ENCODE measurements around the gene C6.

Gene C6

DNA sequence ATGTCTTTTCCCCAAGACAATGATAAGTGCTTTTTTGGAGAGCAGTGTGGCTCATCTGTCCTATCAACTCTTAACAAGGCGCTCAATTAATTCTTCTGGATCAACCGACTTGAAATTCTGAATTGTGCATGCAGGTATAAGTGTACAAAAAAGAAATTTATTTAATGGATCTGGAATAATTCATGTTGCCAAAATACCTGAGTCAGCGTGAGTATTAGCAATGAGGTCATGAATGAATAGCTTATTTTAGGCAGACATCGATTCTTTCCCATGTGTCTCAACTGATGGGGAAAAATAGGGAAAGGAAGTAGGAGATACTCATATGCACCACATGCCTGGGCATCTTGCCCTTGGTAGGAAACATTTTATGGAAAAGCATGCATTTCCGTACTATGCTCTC, 68.0 kb downstream of the C6 start:
- H3K27ac ChIP-seq (ENCODE audit: low read depth in 2 of 2, low read length in 2 of 2) = no peak overlapping the region
- H3K9ac ChIP-seq (ENCODE audit: low read depth in 1 of 2, low read length in 2 of 2) = no peak overlapping the region
- no peaks in the 10 kb centered on the region for H3K4me1 ChIP-seq (ENCODE audit: control insufficient read depth in 2 of 2, insufficient read depth in 2 of 2, low read length in 2 of 2)
- no peaks in the 10 kb centered on the region for H3K27me3 ChIP-seq (ENCODE audit: control insufficient read depth in 2 of 2, insufficient read depth in 2 of 2, low read length in 2 of 2)
- H3K36me3 ChIP-seq (ENCODE audit: control insufficient read depth in 2 of 2, insufficient read depth in 2 of 2, low read length in 2 of 2) = no peaks in the 10 kb centered on the region
- no peak overlapping the region for H3K4me3 ChIP-seq (ENCODE audit: low read length in 2 of 2)
- no peaks in the 10 kb centered on the region for H3K9me3 ChIP-seq (ENCODE audit: control insufficient read depth in 2 of 2, low read length in 2 of 2)

GRCh38 chr5:41143131-41143901, 70.0 kb downstream of the C6 start:
- H3K27me3 ChIP-seq (ENCODE audit: control insufficient read depth in 2 of 2, insufficient read depth in 2 of 2, low read length in 2 of 2) = no peaks in the 10 kb centered on the region
- no peaks in the 10 kb centered on the region for H3K36me3 ChIP-seq (ENCODE audit: control insufficient read depth in 2 of 2, insufficient read depth in 2 of 2, low read length in 2 of 2)
- peaks cover 0 to 2% of the 10 kb centered on the region in 2 donors for H3K9me3 ChIP-seq (ENCODE audit: control insufficient read depth in 2 of 2, low read length in 2 of 2)
- H3K27ac ChIP-seq (ENCODE audit: low read depth in 2 of 2, low read length in 2 of 2) = no peak overlapping the region
- no peaks in the 10 kb centered on the region for H3K4me1 ChIP-seq (ENCODE audit: control insufficient read depth in 2 of 2, insufficient read depth in 2 of 2, low read length in 2 of 2)
- no peak overlapping the region for H3K4me3 ChIP-seq (ENCODE audit: low read length in 2 of 2)
- H3K9ac ChIP-seq (ENCODE audit: low read depth in 1 of 2, low read length in 2 of 2) = no peak overlapping the region

DNA sequence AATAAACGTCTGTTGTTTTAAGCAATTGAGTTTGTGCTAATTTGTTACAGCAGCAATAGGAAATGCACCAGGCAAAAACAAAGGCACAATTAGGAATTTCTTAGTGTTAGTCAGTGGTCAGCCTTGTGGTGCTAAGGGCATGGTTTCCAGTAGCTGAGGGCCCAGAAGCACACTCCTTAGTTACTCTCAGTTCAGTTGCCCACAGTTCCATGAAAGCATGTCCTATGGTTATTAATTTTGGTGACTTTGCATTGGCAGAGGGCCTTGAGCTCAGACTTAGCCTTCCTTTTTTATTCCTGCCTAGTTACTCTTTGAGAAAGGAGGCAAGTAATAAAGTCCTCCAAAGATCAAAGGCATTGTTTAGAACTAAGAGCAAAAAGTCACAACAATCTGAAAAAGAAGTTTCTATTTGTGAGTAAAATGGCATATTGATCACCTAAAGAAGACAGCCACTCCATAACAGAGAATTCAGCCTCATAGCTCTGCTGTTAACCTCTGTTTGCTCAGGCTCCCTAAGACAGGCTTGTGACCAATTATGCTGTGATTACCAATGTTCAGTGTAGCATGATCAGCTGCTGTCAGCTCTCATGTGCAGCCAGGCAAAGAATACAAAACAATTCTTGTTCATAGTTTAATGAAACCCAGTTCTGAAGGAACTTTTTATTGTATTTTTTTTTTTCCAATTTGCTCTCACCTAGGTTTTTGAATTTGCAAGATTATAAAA, 85.2 kb downstream of the C6 start:
- Histone ChIP-seq H3K9ac (ENCODE audit: low read depth in 1 of 2, low read length in 2 of 2) (no peak overlapping the region), H3K9me3 (ENCODE audit: control insufficient read depth in 2 of 2, low read length in 2 of 2) (no peaks in the 10 kb centered on the region), H3K4me1 (ENCODE audit: control insufficient read depth in 2 of 2, insufficient read depth in 2 of 2, low read length in 2 of 2) (no peaks in the 10 kb centered on the region), H3K27me3 (ENCODE audit: control insufficient read depth in 2 of 2, insufficient read depth in 2 of 2, low read length in 2 of 2) (no peaks in the 10 kb centered on the region), H3K4me3 (ENCODE audit: low read length in 2 of 2) (no peak overlapping the region), H3K36me3 (ENCODE audit: control insufficient read depth in 2 of 2, insufficient read depth in 2 of 2, low read length in 2 of 2) (no peaks in the 10 kb centered on the region), H3K27ac (ENCODE audit: low read depth in 2 of 2, low read length in 2 of 2) (no peak overlapping the region)

DNA sequence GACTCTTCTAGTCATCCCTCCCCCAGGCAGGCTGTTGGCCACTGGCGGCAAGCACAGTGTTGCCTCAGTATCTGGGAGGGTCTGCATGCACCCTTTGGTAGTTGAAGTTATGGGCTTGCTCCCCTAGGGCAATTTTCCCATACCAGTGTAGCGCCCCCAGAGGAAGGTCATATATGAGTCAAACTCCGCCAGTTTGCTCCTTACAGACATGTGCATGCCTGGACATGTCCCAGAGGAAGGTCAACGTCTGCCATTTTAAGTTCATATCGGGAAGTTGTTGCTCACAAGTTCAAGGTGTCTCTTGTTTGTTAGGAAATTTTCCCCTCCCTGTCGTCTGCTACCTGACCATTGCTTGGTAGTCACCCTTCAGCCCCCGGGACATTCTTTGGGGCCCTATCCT, 90.9 kb downstream of the C6 start:
- no peak overlapping the region for H3K27ac ChIP-seq (ENCODE audit: low read depth in 2 of 2, low read length in 2 of 2)
- H3K4me1 ChIP-seq (ENCODE audit: control insufficient read depth in 2 of 2, insufficient read depth in 2 of 2, low read length in 2 of 2) = no peaks in the 10 kb centered on the region

DNA sequence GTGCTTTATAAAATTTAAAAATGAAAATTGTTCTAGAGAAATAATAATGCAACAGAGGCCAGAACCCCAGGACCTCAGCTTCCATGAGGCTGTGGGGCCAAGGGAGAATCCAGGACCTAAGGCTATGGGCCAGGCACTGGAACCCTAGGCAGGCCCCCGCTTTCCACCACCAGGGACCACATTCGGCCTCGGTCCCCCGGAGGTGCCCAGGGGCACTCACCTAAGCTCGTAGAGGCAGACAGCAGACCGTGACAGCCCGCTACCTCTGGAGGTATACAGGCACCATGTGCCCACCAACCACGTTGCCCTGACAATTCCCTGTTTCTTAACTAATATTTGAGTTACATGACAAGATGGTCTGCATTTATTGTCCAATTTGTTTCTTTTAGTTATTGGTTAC, 92.7 kb downstream of the C6 start:
- H3K27me3 ChIP-seq (ENCODE audit: control insufficient read depth in 2 of 2, insufficient read depth in 2 of 2, low read length in 2 of 2) = no peaks in the 10 kb centered on the region
- H3K36me3 ChIP-seq (ENCODE audit: control insufficient read depth in 2 of 2, insufficient read depth in 2 of 2, low read length in 2 of 2) = no peaks in the 10 kb centered on the region
- H3K9ac ChIP-seq (ENCODE audit: low read depth in 1 of 2, low read length in 2 of 2) = no peak overlapping the region
- no peaks in the 10 kb centered on the region for H3K9me3 ChIP-seq (ENCODE audit: control insufficient read depth in 2 of 2, low read length in 2 of 2)
- H3K27ac ChIP-seq (ENCODE audit: low read depth in 2 of 2, low read length in 2 of 2) = no peak overlapping the region
- no peaks in the 10 kb centered on the region for H3K4me1 ChIP-seq (ENCODE audit: control insufficient read depth in 2 of 2, insufficient read depth in 2 of 2, low read length in 2 of 2)
- no peak overlapping the region for H3K4me3 ChIP-seq (ENCODE audit: low read length in 2 of 2)

More for the DNA sequence above, 90.9 kb downstream of the C6 start:
- no peak overlapping the region for H3K9ac ChIP-seq (ENCODE audit: low read depth in 1 of 2, low read length in 2 of 2)
- no peaks in the 10 kb centered on the region for H3K27me3 ChIP-seq (ENCODE audit: control insufficient read depth in 2 of 2, insufficient read depth in 2 of 2, low read length in 2 of 2)
- H3K9me3 ChIP-seq (ENCODE audit: control insufficient read depth in 2 of 2, low read length in 2 of 2) = no peaks in the 10 kb centered on the region
- H3K4me3 ChIP-seq (ENCODE audit: low read length in 2 of 2) = no peak overlapping the region
- H3K36me3 ChIP-seq (ENCODE audit: control insufficient read depth in 2 of 2, insufficient read depth in 2 of 2, low read length in 2 of 2) = no peaks in the 10 kb centered on the region

DNA sequence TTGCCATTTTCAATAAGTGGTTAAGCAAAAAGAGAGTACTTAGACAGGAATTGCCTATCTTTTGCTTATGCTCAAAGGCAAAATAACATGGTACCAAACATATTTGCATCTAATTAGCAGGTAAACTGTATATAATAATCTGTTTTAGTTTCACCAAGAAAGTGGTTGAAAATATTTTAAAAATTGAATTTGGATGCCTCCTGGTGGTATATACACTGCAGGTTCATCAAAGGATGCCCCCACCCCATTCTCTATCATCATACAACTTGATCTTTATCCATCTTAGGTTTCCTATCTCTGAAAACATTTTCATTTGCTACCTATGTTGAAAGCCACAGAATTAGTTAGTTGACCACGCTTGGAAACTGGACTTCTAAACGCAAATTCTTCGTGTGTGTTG, 95.2 kb downstream of the C6 start:
- Histone ChIP-seq H3K4me3 (ENCODE audit: low read length in 2 of 2) (no peak overlapping the region), H3K9ac (ENCODE audit: low read depth in 1 of 2, low read length in 2 of 2) (no peak overlapping the region), H3K27ac (ENCODE audit: low read depth in 2 of 2, low read length in 2 of 2) (no peak overlapping the region), H3K4me1 (ENCODE audit: control insufficient read depth in 2 of 2, insufficient read depth in 2 of 2, low read length in 2 of 2) (no peaks in the 10 kb centered on the region), H3K36me3 (ENCODE audit: control insufficient read depth in 2 of 2, insufficient read depth in 2 of 2, low read length in 2 of 2) (no peaks in the 10 kb centered on the region), H3K9me3 (ENCODE audit: control insufficient read depth in 2 of 2, low read length in 2 of 2) (no peaks in the 10 kb centered on the region), H3K27me3 (ENCODE audit: control insufficient read depth in 2 of 2, insufficient read depth in 2 of 2, low read length in 2 of 2) (no peaks in the 10 kb centered on the region)

GRCh38 chr5:41115281-41115680, 98.1 kb downstream of the C6 start:
- no peaks in the 10 kb centered on the region for H3K36me3 ChIP-seq (ENCODE audit: control insufficient read depth in 2 of 2, insufficient read depth in 2 of 2, low read length in 2 of 2)
- no peaks in the 10 kb centered on the region for H3K4me1 ChIP-seq (ENCODE audit: control insufficient read depth in 2 of 2, insufficient read depth in 2 of 2, low read length in 2 of 2)
- H3K4me3 ChIP-seq (ENCODE audit: low read length in 2 of 2) = no peak overlapping the region
- no peak overlapping the region for H3K9ac ChIP-seq (ENCODE audit: low read depth in 1 of 2, low read length in 2 of 2)
- no peaks in the 10 kb centered on the region for H3K27me3 ChIP-seq (ENCODE audit: control insufficient read depth in 2 of 2, insufficient read depth in 2 of 2, low read length in 2 of 2)
- H3K27ac ChIP-seq (ENCODE audit: low read depth in 2 of 2, low read length in 2 of 2) = no peak overlapping the region
- no peaks in the 10 kb centered on the region for H3K9me3 ChIP-seq (ENCODE audit: control insufficient read depth in 2 of 2, low read length in 2 of 2)

DNA sequence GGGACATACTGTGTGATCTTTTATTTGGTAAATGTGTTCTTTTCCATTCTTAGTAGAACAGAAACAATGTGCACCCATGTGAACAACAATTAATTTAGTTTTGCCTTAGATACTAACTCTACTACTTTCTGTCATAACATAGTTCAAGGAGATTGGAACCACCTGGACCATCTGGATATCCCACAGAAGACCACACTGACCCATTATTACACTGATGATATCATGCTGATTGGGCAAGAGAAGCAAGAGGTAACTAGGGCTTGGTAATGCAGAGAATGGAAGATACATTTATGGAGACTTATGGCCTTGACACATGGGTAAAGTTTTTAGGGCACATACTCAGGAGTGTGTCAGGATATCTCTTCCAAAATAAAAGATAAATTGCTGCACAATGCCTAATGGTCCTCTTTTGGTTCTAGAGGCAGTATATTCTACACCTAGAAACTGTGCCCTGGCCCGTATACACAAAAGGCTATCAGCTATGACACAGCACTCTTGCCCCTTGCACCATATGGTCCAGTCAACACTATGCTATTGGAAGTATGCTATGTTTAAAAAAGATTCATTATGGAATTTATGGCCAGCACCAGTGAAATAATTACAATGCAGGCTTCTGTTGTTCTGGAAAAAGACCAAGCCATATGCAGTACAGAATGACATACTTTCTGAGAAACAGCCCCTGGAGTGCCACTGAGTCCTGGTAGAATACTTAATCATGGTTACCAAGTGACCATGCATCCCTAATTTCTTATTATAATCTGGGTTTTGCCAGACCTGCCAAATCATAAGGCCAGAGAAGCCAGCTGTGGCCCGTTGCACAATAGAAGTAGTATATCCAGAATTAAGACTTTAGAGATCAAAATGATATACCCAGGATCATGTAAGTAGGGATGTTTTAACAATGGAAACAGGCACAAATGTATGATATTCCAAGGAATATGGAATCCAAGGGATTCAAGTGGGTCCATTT, 100.6 kb downstream of the C6 start:
- Histone ChIP-seq H3K27me3 (ENCODE audit: control insufficient read depth in 2 of 2, insufficient read depth in 2 of 2, low read length in 2 of 2) (no peaks in the 10 kb centered on the region), H3K27ac (ENCODE audit: low read depth in 2 of 2, low read length in 2 of 2) (no peak overlapping the region), H3K36me3 (ENCODE audit: control insufficient read depth in 2 of 2, insufficient read depth in 2 of 2, low read length in 2 of 2) (no peaks in the 10 kb centered on the region), H3K9me3 (ENCODE audit: control insufficient read depth in 2 of 2, low read length in 2 of 2) (no peaks in the 10 kb centered on the region), H3K9ac (ENCODE audit: low read depth in 1 of 2, low read length in 2 of 2) (no peak overlapping the region), H3K4me1 (ENCODE audit: control insufficient read depth in 2 of 2, insufficient read depth in 2 of 2, low read length in 2 of 2) (no peaks in the 10 kb centered on the region), H3K4me3 (ENCODE audit: low read length in 2 of 2) (no peak overlapping the region)

- Histone ChIP-seq H3K27me3 (ENCODE audit: control insufficient read depth in 2 of 2, insufficient read depth in 2 of 2, low read length in 2 of 2) (no peaks in the 10 kb centered on the region), H3K27ac (ENCODE audit: low read depth in 2 of 2, low read length in 2 of 2) (no peak overlapping the region), H3K36me3 (ENCODE audit: control insufficient read depth in 2 of 2, insufficient read depth in 2 of 2, low read length in 2 of 2) (no peaks in the 10 kb centered on the region), H3K4me3 (ENCODE audit: low read length in 2 of 2) (no peak overlapping the region), H3K9ac (ENCODE audit: low read depth in 1 of 2, low read length in 2 of 2) (no peak overlapping the region), H3K4me1 (ENCODE audit: control insufficient read depth in 2 of 2, insufficient read depth in 2 of 2, low read length in 2 of 2) (no peaks in the 10 kb centered on the region), H3K9me3 (ENCODE audit: control insufficient read depth in 2 of 2, low read length in 2 of 2) (no peaks in the 10 kb centered on the region)
Observed at GRCh38 chr5:41109186-41109585, 104.1 kb downstream of the C6 start.

- Histone ChIP-seq H3K9ac (ENCODE audit: low read depth in 1 of 2, low read length in 2 of 2) (no peak overlapping the region), H3K9me3 (ENCODE audit: control insufficient read depth in 2 of 2, low read length in 2 of 2) (no peaks in the 10 kb centered on the region), H3K27ac (ENCODE audit: low read depth in 2 of 2, low read length in 2 of 2) (no peak overlapping the region), H3K4me1 (ENCODE audit: control insufficient read depth in 2 of 2, insufficient read depth in 2 of 2, low read length in 2 of 2) (no peaks in the 10 kb centered on the region), H3K27me3 (ENCODE audit: control insufficient read depth in 2 of 2, insufficient read depth in 2 of 2, low read length in 2 of 2) (no peaks in the 10 kb centered on the region), H3K36me3 (ENCODE audit: control insufficient read depth in 2 of 2, insufficient read depth in 2 of 2, low read length in 2 of 2) (no peaks in the 10 kb centered on the region), H3K4me3 (ENCODE audit: low read length in 2 of 2) (no peak overlapping the region)
Observed at GRCh38 chr5:41102341-41102740, 111.0 kb downstream of the C6 start.
